ENCODE results near the gene MED9.

The MED9 gene

DNA sequence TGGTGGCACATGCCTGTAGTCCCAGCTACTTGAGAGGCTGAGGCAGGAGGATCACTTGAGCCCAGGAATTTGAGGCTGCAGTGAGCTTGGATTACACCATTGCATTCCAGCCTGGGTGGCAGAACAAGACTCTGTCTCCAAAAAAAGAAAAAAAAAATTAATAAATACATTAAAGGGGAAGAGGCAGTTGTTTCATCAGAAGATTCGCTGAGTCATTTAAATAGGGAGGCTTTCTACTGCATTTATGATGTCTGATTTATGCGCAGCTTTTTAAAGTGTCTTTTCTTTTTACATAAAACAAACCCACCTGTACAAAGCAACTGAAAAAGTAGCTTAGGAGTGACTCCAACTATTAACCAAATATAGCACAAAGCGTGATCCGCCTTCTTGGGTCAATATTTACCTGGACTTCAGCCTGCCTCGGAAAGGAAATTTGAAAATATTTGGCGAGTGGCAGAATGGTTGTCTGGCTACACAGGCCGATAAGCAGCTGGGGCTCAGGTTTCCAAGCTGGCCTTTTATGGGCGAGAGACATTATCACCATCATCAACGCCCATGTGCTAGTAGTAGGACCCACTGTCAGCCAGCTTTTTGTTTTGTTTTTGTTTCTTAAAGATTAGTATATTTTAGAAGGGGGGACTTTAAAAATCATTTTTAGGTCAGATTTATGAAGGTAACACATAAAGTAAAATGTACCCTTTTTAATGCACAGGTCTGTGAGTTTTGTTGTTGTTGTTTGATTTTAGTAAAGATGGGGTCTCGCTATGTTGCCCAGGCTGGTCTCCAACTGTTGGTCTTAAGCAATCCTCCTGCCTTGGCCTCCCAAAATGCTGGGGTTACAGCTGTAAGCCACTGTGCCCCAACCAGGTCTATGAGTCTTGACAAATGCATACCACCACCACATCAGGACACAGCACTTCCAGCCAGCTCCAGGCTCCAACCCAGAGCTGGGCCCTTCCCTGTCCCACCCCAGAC, 61.9 kb downstream of the MED9 start:
- no peak overlapping the region for H3K4me3 ChIP-seq (ENCODE audit: low read depth, low read length)
- H3K36me3 ChIP-seq (ENCODE audit: control insufficient read depth, insufficient read depth, low read length), result no peaks in the 10 kb centered on the region
- H3K9ac ChIP-seq (ENCODE audit: low read depth, low read length), result no peak overlapping the region
- H3K4me1 ChIP-seq (ENCODE audit: control insufficient read depth, insufficient read depth, low read length), result no peaks in the 10 kb centered on the region
- H3K27me3 ChIP-seq (ENCODE audit: control insufficient read depth, insufficient read depth, low read length), result no peaks in the 10 kb centered on the region
- no peaks in the 10 kb centered on the region for H3K9me3 ChIP-seq (ENCODE audit: control insufficient read depth, insufficient read depth, low read length)

DNA sequence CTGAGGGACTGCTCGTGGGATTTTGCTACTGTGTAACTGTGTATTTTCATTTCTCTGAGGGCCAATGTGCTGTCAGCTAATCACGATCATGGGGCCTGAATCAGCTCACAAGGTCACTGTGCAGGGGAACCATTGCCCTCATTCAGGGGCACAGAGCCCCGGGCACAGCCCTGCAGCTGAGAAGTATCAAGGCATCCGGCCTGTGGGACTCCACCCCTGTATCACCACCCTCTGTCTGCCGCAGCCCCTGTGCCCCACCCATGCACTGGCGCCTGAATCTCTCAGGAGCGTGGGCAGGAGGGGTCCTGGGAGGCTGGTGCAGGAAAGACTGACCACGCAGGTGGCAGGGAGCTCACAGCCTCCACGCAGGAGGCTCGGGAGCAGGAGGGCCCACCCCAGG, 62.8 kb downstream of the MED9 start:
- H3K4me3 ChIP-seq (ENCODE audit: low read depth, low read length), result no peak overlapping the region
- no peaks in the 10 kb centered on the region for H3K9me3 ChIP-seq (ENCODE audit: control insufficient read depth, insufficient read depth, low read length)
- H3K9ac ChIP-seq (ENCODE audit: low read depth, low read length), result no peak overlapping the region
- no peaks in the 10 kb centered on the region for H3K36me3 ChIP-seq (ENCODE audit: control insufficient read depth, insufficient read depth, low read length)
- no peaks in the 10 kb centered on the region for H3K4me1 ChIP-seq (ENCODE audit: control insufficient read depth, insufficient read depth, low read length)
- H3K27me3 ChIP-seq (ENCODE audit: control insufficient read depth, insufficient read depth, low read length), result no peaks in the 10 kb centered on the region

GRCh38 chr17:17540278-17540906, 63.6 kb downstream of the MED9 start:
- Histone ChIP-seq H3K27me3 (ENCODE audit: control insufficient read depth, insufficient read depth, low read length) (no peaks in the 10 kb centered on the region), H3K4me3 (ENCODE audit: low read depth, low read length) (no peak overlapping the region), H3K9ac (ENCODE audit: low read depth, low read length) (no peak overlapping the region), H3K9me3 (ENCODE audit: control insufficient read depth, insufficient read depth, low read length) (no peaks in the 10 kb centered on the region), H3K4me1 (ENCODE audit: control insufficient read depth, insufficient read depth, low read length) (no peaks in the 10 kb centered on the region), H3K36me3 (ENCODE audit: control insufficient read depth, insufficient read depth, low read length) (peaks cover 3% of the 10 kb centered on the region)

- Histone ChIP-seq H3K9me3 (ENCODE audit: control insufficient read depth, insufficient read depth, low read length) (no peaks in the 10 kb centered on the region), H3K4me1 (ENCODE audit: control insufficient read depth, insufficient read depth, low read length) (no peaks in the 10 kb centered on the region), H3K27me3 (ENCODE audit: control insufficient read depth, insufficient read depth, low read length) (no peaks in the 10 kb centered on the region), H3K9ac (ENCODE audit: low read depth, low read length) (no peak overlapping the region), H3K4me3 (ENCODE audit: low read depth, low read length) (no peak overlapping the region), H3K36me3 (ENCODE audit: control insufficient read depth, insufficient read depth, low read length) (peaks cover 3% of the 10 kb centered on the region)
These were observed 64.3 kb downstream of the MED9 start for GRCh38 chr17:17540935-17541639.

DNA sequence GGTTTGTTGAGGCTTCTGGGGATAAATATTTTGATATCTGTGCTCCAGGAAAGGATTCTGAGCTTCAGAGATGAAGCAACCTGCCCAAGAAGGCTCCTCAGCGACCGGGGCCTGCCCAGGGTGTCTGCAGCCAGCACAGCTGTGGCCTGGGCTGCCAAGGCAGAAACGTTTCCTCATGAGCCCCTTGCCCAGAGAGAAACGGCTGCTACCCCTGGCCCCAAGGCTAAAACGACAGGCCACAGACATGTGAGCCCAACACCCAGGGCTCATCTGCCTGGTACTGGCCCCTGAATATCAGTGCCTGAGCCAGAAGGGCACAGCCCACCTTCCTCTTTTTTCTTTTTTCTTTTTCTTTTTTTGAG, 64.8 kb downstream of the MED9 start:
- no peaks in the 10 kb centered on the region for H3K4me1 ChIP-seq (ENCODE audit: control insufficient read depth, insufficient read depth, low read length)
- no peaks in the 10 kb centered on the region for H3K9me3 ChIP-seq (ENCODE audit: control insufficient read depth, insufficient read depth, low read length)
- H3K4me3 ChIP-seq (ENCODE audit: low read depth, low read length), result no peak overlapping the region
- no peak overlapping the region for H3K9ac ChIP-seq (ENCODE audit: low read depth, low read length)
- H3K36me3 ChIP-seq (ENCODE audit: control insufficient read depth, insufficient read depth, low read length), result peaks cover 3% of the 10 kb centered on the region
- no peaks in the 10 kb centered on the region for H3K27me3 ChIP-seq (ENCODE audit: control insufficient read depth, insufficient read depth, low read length)
